Small intestine (tissue), 16 donors: ENCODE results near the gene ATP5F1C. TPM values are rescaled to one million over a fixed set of nuclear protein-coding genes. Genes with fewer than 3 reads are reported as not detected.
A peak's percentile ranks its signal among the peaks of the same experiment; 100 is the strongest.
"Not testable (repeated sequence)": the region's sequence is repeated elsewhere in the genome, so short reads cannot be mapped to it uniquely, and the experiment has no call there.

ENCODE experiments used
- DNase-seq, 2 donors: peaks; one replicate each; pipeline versions ENCODE4 v3.0.0 to v3.0.0-alpha.2; 2013
- FAIRE-seq: peaks from 2 replicates; lab custom pipeline; 2012; peaks lifted over from hg19 to GRCh38; lab: Jason Lieb, UNC
- H3K27ac ChIP-seq, 3 donors: one replicate each; pipeline ENCODE4 v1.5.1; 2013; ENCODE audit warnings: low read length in 2 of 3, mild to moderate bottlenecking in 2 of 3, control low read depth in 1 of 3, inconsistent platforms in 1 of 3, low read depth in 1 of 3, moderate library complexity in 1 of 3
- H3K27me3 ChIP-seq, 3 donors: one replicate each; pipeline ENCODE4 v1.6.1; 2013; ENCODE audit warnings: low read length in 3 of 3, inconsistent platforms in 1 of 3; ENCODE audit not compliant: control insufficient read depth in 3 of 3, insufficient read depth in 3 of 3
- H3K36me3 ChIP-seq, 3 donors: one replicate each; pipeline ENCODE4 v1.6.1; 2013; ENCODE audit warnings: low read length in 3 of 3, inconsistent platforms in 1 of 3, low read depth in 1 of 3, mild to moderate bottlenecking in 1 of 3, moderate library complexity in 1 of 3; ENCODE audit not compliant: control insufficient read depth in 3 of 3, insufficient read depth in 2 of 3
- H3K4me1 ChIP-seq, 3 donors: one replicate each; pipeline ENCODE4 v1.6.1; 2013; ENCODE audit warnings: low read length in 2 of 3, inconsistent platforms in 1 of 3, low read depth in 1 of 3, mild to moderate bottlenecking in 1 of 3, moderate library complexity in 1 of 3; ENCODE audit not compliant: control insufficient read depth in 3 of 3, insufficient read depth in 2 of 3
- H3K4me3 ChIP-seq, 3 donors: one replicate each; pipeline ENCODE4 v1.5.1; 2013; ENCODE audit warnings: low read length in 3 of 3, control low read depth in 1 of 3, inconsistent platforms in 1 of 3, low read depth in 1 of 3, mild to moderate bottlenecking in 1 of 3, moderate library complexity in 1 of 3
- H3K9me3 ChIP-seq, 2 donors: one replicate each; pipeline ENCODE4 v1.6.1; 2013; ENCODE audit warnings: low read depth in 1 of 2, low read length in 1 of 2; ENCODE audit not compliant: control insufficient read depth in 2 of 2, insufficient read depth in 1 of 2
- WGBS, 3 donors: extraction: QIAGEN DNeasy Blood & Tissue Kit; methylation state at CpG; one replicate each; pipeline ENCODE4 v1.1.7; 2013; 5-methylcytosine and 5-hydroxymethylcytosine counted together
- long read RNA-seq, 10 donors: transcript quantifications; one replicate each; lab custom pipeline, GENCODE V29; 2026
- polyA plus RNA-seq, 4 donors: library from polyadenylated mRNA; stranded (reverse) in 3 of 4; unstranded in 1 of 4; fragments of 200-250 nt in 3 of 4; fragments of 120-200 nt in 1 of 4; gene quantifications; one replicate each; pipeline versions ENCODE4 v1.2.1 to v1.2.3, GENCODE V29; 2013
- donor health status: healthy with polysubstance abuse.
- donor health status: control.
- donor health status: control.
- donor health status: Bipolar disorder and iron deficiency.
- donor health status: healthy.

ATP5F1C gene
- 1,000 to 10,000 TPM in 1 of 4 donors, 100 to 1,000 TPM in 3; 304 to 1,460 (median 611) TPM for polyA plus RNA-seq
- long read RNA-seq, donor 1, transcript ATP5F1C-209 (4 exons, 460 nt), result minor isoform, 69 of 865 reads
- long read RNA-seq, donor 1, transcript ATP5F1C-201 (9 exons, 1,078 nt), result minor isoform, 30 of 865 reads
- long read RNA-seq, donor 1, transcript ATP5F1C-202 (10 exons, 1,163 nt), result major isoform, 250 of 865 reads
- long read RNA-seq, donor 1, transcript ATP5F1C-204 (6 exons, 622 nt), result minor isoform, 12 of 865 reads
- long read RNA-seq, donor 1, partial matches to known transcripts, result 475 of 865 reads
- long read RNA-seq, donor 1, other reads (novel, unspliced or antisense), result 18 of 865 reads
- long read RNA-seq, donor 2, transcript ATP5F1C-209 (4 exons, 460 nt), result minor isoform, 13 of 121 reads
- long read RNA-seq, donor 2, transcript ATP5F1C-202 (10 exons, 1,163 nt), result major isoform, 53 of 121 reads
- long read RNA-seq, donor 2, partial matches to known transcripts, result 48 of 121 reads
- long read RNA-seq, donor 2, other reads (novel, unspliced or antisense), result 0 of 121 reads
- long read RNA-seq, donor 3, transcript ATP5F1C-209 (4 exons, 460 nt), result minor isoform, 19 of 197 reads
- long read RNA-seq, donor 3, transcript ATP5F1C-201 (9 exons, 1,078 nt), result minor isoform, 12 of 197 reads
- long read RNA-seq, donor 3, transcript ATP5F1C-202 (10 exons, 1,163 nt), result major isoform, 60 of 197 reads
- long read RNA-seq, donor 3, partial matches to known transcripts, result 97 of 197 reads
- long read RNA-seq, donor 3, other reads (novel, unspliced or antisense), result 0 of 197 reads
- long read RNA-seq, donor 4, partial matches to known transcripts, result 0 of 7 reads
- long read RNA-seq, donor 4, other reads (novel, unspliced or antisense), result 0 of 7 reads
- long read RNA-seq, donor 5, transcript ATP5F1C-202 (10 exons, 1,163 nt), result major isoform, 17 of 44 reads
- long read RNA-seq, donor 5, transcript ATP5F1C-207 (4 exons, 782 nt), result minor isoform, 6 of 44 reads
- long read RNA-seq, donor 5, partial matches to known transcripts, result 11 of 44 reads
- long read RNA-seq, donor 5, other reads (novel, unspliced or antisense), result 0 of 44 reads
- long read RNA-seq, donor 6, transcript ATP5F1C-207 (4 exons, 782 nt), result minor isoform, 5 of 257 reads
- long read RNA-seq, donor 6, transcript ATP5F1C-209 (4 exons, 460 nt), result minor isoform, 23 of 257 reads
- long read RNA-seq, donor 6, transcript ATP5F1C-202 (10 exons, 1,163 nt), result major isoform, 101 of 257 reads
- long read RNA-seq, donor 6, transcript ATP5F1C-201 (9 exons, 1,078 nt), result minor isoform, 11 of 257 reads
- long read RNA-seq, donor 6, partial matches to known transcripts, result 112 of 257 reads
- long read RNA-seq, donor 6, other reads (novel, unspliced or antisense), result 0 of 257 reads
- long read RNA-seq, donor 7, result 0 reads
- long read RNA-seq, donor 8, transcript ATP5F1C-202 (10 exons, 1,163 nt), result minor isoform, 5 of 16 reads
- long read RNA-seq, donor 8, transcript ATP5F1C-201 (9 exons, 1,078 nt), result major isoform, 11 of 16 reads
- long read RNA-seq, donor 8, partial matches to known transcripts, result 0 of 16 reads
- long read RNA-seq, donor 8, other reads (novel, unspliced or antisense), result 0 of 16 reads
- long read RNA-seq, donor 9, transcript ATP5F1C-202 (10 exons, 1,163 nt), result major isoform, 29 of 42 reads
- long read RNA-seq, donor 9, partial matches to known transcripts, result 5 of 42 reads
- long read RNA-seq, donor 9, other reads (novel, unspliced or antisense), result 0 of 42 reads
- long read RNA-seq, donor 10, transcript ATP5F1C-202 (10 exons, 1,163 nt), result major isoform, 110 of 376 reads
- long read RNA-seq, donor 10, transcript ATP5F1C-201 (9 exons, 1,078 nt), result minor isoform, 38 of 376 reads
- long read RNA-seq, donor 10, transcript ATP5F1C-204 (6 exons, 622 nt), result minor isoform, 9 of 376 reads
- long read RNA-seq, donor 10, transcript ATP5F1C-209 (4 exons, 460 nt), result minor isoform, 23 of 376 reads
- long read RNA-seq, donor 10, partial matches to known transcripts, result 184 of 376 reads
- long read RNA-seq, donor 10, other reads (novel, unspliced or antisense), result 0 of 376 reads

DNA sequence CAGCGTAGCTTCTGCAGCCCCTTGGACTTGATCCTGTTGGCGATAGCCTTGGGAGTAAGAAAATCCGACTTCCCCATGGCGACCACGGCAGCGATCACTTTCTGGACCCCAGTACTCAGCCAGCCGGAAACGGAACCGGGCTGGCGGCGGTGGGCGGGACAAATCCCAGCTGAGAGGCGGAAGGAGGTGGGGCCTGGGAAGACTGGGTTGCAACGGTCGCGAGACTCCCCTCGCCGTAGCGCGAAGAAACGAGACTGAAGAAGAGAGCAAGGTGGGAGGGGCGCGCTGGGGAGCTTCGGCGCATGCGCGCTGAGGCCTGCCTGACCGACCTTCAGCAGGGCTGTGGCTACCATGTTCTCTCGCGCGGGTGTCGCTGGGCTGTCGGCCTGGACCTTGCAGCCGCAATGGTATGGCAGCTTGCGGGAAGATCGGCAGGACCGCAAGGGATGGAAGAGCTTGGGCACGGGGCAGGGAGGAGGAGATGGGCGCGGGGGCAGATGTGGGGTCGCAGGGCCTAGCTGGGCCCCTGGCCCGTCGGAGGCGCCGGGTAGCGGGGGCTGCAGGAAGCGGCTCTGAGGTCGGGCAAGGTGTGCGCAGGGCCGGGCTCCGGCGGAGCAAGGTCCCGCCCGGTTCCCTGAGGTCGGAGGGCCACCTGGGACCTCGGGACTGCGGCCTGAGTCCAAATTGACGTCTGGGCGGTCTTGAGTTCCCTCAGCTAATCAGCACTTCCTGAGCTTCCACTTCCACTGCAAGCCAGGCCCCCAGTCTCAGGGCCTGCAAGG lies at the start of gene ATP5F1C, which contains the start of gene KIN:
TSS of gene ATP5F1C (plus strand) at position 321 of the 782 bp plus-strand sequence. CDS start at position 352, 31 bp downstream.
TSS of gene KIN (minus strand) at position 137 of the 782 bp plus-strand sequence. CDS start at position 77, 60 bp downstream.
- Histone ChIP-seq H3K9me3 (no peaks in the 10 kb centered on the region), H3K27me3 (no peaks in the 10 kb centered on the region), H3K4me3 (peak within 1 kb of the TSS; percentile 99 to 100 (median 99)), H3K27ac (peak within 1 kb of the TSS; percentile 80 to 83 (median 81)), H3K4me1 (peaks cover 7 to 18% (median 8%) of the 10 kb centered on the region in 3 donors), H3K36me3 (peaks cover 3 to 9% (median 4%) of the 10 kb centered on the region in 3 donors)
- DNase-seq (peak; percentile 98 to 99), FAIRE-seq (no peak)
- WGBS, 3 donors, result 0% methylated on average over 48 to 59 of the region's 59 CpGs

DNA sequence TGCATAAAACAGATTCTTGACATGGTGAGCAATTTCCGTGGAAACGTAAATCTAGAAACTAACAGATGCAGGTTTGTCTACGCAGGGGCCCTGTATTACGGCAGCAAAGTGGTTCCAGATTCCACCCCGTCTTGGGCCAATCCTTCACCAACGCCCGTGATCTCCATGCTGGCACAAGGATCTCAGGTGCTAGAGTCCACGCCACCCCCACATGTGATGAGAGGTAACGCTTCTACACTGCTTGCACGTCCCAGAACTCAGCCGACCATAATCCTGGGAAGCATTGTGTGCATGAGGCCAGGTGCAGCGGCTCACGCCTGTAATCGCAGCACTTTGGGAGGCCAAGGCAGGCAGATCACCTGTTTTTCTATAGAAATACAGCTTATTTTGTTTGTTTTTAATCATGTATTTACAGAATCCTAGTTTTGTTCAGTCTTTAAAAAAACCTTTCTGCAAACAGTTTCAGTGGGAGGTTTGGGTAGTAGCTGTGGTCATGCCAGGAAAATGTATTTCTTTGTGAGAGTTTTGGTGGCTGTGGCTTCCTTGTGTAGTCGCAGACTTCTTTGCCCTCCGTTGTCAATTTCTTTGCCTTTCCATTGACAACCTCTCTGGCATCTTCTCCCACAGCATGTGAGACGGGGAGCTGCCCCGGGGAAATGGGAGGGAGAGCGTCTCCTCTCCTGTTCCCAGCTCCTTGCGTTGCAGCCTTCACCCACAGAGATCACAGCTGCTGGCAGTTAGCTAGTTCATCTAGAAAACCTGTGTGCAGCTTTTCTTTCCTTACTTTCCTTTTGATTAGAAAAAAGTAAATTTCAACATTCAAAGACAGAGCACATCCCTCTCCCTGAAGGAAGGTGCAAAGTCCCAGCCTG lies 49.2 kb upstream of the ATP5F1C start:
- Histone ChIP-seq H3K9me3 (no peaks in the 10 kb centered on the region), H3K36me3 (no peaks in the 10 kb centered on the region), H3K27me3 (no peaks in the 10 kb centered on the region), H3K4me3 (no peak overlapping the region), H3K27ac (no peak overlapping the region), H3K4me1 (no peaks in the 10 kb centered on the region)
- 67 to 81% (median 74%) methylated on average over 20 of the region's 20 CpGs for WGBS, 3 donors
- FAIRE-seq (no peak), DNase-seq (no peak)

DNA sequence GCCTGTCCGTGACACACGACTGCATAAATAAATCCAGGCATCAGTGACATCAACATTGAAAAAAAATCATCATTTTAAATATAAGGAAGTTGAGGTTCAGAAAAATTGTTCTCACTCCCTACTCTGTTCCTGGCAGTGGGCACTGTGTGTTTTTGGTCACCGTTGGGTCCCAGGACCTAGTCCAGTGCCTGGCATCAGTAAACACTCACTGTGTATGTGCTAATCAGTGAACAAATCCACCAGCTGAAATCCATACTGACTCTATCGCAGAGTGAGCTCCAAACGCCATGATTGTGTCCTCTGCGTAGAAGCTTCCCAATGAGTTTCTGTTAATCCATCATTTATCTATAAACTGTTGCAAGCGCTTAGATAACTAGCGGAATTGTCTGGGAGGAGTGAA lies 43.7 kb upstream of the ATP5F1C start:
- Histone ChIP-seq H3K9me3 (no peaks in the 10 kb centered on the region), H3K36me3 (no peaks in the 10 kb centered on the region), H3K4me1 (no peaks in the 10 kb centered on the region), H3K4me3 (no peak overlapping the region), H3K27me3 (no peaks in the 10 kb centered on the region), H3K27ac (no peak overlapping the region)
- DNase-seq (no peak), FAIRE-seq (no peak)
- WGBS, 3 donors, result 85 to 90% (median 87%) methylated on average over 8 of the region's 8 CpGs

DNA sequence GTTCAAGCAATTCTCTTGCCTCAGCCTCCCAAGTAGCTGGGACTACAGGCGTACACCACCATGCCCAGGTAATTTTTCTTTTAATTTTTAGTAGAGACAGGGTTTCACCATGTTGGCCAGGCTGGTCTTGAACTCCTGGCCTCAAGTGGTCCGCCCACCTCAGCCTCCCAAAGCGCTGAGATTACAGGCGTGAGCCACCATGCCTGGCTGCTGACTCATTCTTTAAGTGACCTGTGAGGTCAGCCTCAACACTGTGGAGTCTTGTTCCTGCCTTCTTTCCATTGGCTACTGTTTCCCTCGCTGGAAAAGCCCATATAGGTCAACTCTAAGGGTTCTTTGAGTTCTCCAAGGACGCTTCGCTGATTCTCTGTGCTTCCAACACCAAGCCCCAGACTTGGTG lies 39.3 kb upstream of the ATP5F1C start:
- 85 to 94% (median 90%) methylated on average over 7 of the region's 7 CpGs for WGBS, 3 donors
- H3K9me3 ChIP-seq, H3K4me3 ChIP-seq, H3K27ac ChIP-seq, H3K4me1 ChIP-seq, H3K27me3 ChIP-seq, FAIRE-seq, H3K36me3 ChIP-seq, DNase-seq: not testable (repeated sequence)

DNA sequence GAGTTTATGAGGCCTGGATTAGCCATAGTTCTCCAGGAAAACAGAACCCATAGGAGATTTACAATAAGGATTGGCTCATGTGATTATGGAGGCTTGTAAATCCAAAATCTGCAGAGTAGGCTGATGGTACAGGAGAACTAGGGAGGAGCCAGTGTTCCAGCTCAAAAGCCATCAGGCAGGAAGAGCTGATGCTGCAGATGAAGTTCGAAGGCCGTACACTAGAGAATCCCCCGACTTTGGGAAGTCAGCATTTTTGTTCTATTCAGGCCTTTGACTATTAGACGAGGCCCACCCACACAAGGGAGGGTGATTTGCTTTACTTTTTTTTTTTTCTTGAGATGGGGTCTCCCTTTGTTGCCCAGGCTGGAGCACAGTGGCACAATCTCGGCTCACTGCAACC lies 37.8 kb upstream of the ATP5F1C start:
- 92 to 98% (median 96%) methylated on average over 5 of the region's 5 CpGs for WGBS, 3 donors
- no peak for FAIRE-seq
- H3K36me3 ChIP-seq, result peaks cover 6 to 15% (median 11%) of the 10 kb centered on the region in 3 donors

DNA sequence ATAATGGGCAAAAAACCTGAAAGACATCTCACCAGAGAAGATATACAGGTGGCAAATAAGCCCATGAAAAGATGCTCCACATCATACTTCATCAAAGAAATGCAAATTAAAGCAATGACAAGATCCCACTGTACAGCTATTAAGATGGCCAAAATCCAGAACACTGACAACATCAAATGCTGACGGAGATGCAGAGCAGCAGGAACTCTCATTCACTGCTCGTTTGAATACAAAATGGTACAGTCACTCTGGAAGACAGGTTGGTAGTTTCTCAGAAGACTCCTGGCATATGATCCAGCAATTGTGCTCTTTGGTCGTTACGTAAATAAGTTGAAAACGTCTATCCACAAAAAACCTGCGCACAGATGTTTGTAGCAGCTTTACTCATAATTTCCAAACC lies 35.7 kb upstream of the ATP5F1C start:
- Histone ChIP-seq H3K9me3 (no peaks in the 10 kb centered on the region), H3K4me1 (no peaks in the 10 kb centered on the region), H3K27ac (no peak overlapping the region), H3K4me3 (no peak overlapping the region), H3K36me3 (peaks cover 6 to 21% (median 14%) of the 10 kb centered on the region in 3 donors), H3K27me3 (no peaks in the 10 kb centered on the region)
- no peak for FAIRE-seq
- WGBS, 3 donors, result 89 to 94% (median 93%) methylated on average over 6 of the region's 6 CpGs
- DNase-seq, result no peak

More for the DNA sequence above, 37.8 kb upstream of the ATP5F1C start:
- Histone ChIP-seq H3K27me3 (no peaks in the 10 kb centered on the region), H3K4me3 (no peak overlapping the region), H3K4me1 (no peaks in the 10 kb centered on the region), H3K9me3 (no peaks in the 10 kb centered on the region), H3K27ac (no peak overlapping the region)
- DNase-seq, result no peak
